ENCODE data around the gene NRN1L. TPM values are rescaled to one million over a fixed set of nuclear protein-coding genes. Genes with fewer than 3 reads are reported as not detected.

The NRN1L gene
- total RNA-seq, 4 donors from 2014 or later, result 2.1 TPM; not detected in 3

DNA sequence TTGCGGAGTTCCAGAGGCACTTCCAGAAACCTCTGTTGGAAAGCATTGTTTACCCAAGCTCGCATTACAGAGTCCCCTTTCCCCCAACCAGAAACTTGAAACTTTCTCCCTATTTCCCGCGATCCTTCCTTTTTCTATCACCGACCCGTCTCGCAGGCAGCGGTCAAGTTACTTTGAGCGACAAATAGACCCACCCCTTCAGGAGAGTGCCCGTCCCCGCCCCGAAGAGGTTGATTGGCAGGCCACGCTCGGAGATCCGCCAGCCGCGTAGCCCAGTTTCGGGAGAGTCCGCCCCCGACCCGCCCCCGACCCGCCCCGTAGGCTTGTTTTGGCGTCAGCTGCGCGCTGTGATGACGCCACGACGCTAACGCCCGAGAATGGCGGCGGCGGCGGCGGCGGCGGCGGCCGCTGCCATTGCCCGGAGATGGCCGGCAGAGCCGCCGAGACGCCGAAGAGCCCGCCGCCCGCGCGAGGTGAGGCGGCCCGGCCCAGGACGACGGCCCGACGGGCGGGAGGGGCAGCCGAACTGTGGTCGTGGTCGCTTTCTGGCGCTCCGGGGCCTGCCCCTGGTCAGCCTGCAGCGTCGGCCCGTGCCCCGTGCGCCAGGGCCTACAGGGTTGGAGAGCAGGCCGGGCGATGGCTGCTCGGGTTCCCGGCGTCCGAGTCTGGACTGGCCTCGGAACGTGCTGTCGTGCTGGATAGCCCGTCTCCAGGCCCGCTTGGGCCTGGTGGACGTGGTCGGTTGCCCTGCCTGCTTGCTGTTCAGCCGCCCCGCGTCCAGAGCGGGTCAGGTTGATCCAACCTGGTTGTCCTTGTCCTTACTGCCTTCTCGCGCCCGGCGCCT, 8.4 kb downstream of the NRN1L start, which contains the start of gene PSKH1:
TSS of gene PSKH1 (plus strand) at position 356 of the 844 bp plus-strand sequence. CDS start 15,496 bp downstream, outside the sequence.
- intact Hi-C loops (cut with DNase I; ENCODE audit: low total_unique reads), result no loop called here
- Histone ChIP-seq H3K4me1 (peaks cover 0 to 11% of the 10 kb centered on the region in 2 donors), H3K27ac (peak within 1 kb of the TSS; percentile 88 to 94), H3K4me3 (peak within 1 kb of the TSS; percentile 93 to 94), H3K9me3 (no peaks in the 10 kb centered on the region), H3K36me3 (no peaks in the 10 kb centered on the region), H3K27me3 (no peaks in the 10 kb centered on the region)
- peak; percentile 74 to 93 for TF ChIP-seq POLR2A (IDR thresholded peaks at IDR 0.05)
- TF ChIP-seq, protein P1, sequence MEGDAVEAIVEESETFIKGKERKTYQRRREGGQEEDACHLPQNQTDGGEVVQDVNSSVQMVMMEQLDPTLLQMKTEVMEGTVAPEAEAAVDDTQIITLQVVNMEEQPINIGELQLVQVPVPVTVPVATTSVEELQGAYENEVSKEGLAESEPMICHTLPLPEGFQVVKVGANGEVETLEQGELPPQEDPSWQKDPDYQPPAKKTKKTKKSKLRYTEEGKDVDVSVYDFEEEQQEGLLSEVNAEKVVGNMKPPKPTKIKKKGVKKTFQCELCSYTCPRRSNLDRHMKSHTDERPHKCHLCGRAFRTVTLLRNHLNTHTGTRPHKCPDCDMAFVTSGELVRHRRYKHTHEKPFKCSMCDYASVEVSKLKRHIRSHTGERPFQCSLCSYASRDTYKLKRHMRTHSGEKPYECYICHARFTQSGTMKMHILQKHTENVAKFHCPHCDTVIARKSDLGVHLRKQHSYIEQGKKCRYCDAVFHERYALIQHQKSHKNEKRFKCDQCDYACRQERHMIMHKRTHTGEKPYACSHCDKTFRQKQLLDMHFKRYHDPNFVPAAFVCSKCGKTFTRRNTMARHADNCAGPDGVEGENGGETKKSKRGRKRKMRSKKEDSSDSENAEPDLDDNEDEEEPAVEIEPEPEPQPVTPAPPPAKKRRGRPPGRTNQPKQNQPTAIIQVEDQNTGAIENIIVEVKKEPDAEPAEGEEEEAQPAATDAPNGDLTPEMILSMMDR (IDR thresholded peaks at IDR 0.05), result peak in 2 of 4 experiments; percentile 2 to 19
- peak; percentile 96 to 97 for DNase-seq

GRCh38 chr16:67893743-67894399, 9.2 kb downstream of the NRN1L start:
- Histone ChIP-seq H3K4me1 (peaks cover 0 to 11% of the 10 kb centered on the region in 2 donors), H3K9me3 (no peaks in the 10 kb centered on the region), H3K27ac (peak overlapping the region; percentile 88 to 94), H3K4me3 (peak overlapping the region; percentile 93 to 94), H3K27me3 (no peaks in the 10 kb centered on the region), H3K36me3 (no peaks in the 10 kb centered on the region)
- intact Hi-C loops (cut with DNase I; ENCODE audit: low total_unique reads), result no loop called here
- TF ChIP-seq, protein P1 (IDR thresholded peaks at IDR 0.05), result no peak
- no peak for TF ChIP-seq POLR2A (IDR thresholded peaks at IDR 0.05)
- no peak for DNase-seq

GRCh38 chr16:67897231-67897630, 12.5 kb downstream of the NRN1L start:
- TF ChIP-seq, protein P1 (IDR thresholded peaks at IDR 0.05), result no peak
- no peak for TF ChIP-seq POLR2A (IDR thresholded peaks at IDR 0.05)
- H3K27ac ChIP-seq, result no peak overlapping the region
- DNase-seq, result no peak

DNA sequence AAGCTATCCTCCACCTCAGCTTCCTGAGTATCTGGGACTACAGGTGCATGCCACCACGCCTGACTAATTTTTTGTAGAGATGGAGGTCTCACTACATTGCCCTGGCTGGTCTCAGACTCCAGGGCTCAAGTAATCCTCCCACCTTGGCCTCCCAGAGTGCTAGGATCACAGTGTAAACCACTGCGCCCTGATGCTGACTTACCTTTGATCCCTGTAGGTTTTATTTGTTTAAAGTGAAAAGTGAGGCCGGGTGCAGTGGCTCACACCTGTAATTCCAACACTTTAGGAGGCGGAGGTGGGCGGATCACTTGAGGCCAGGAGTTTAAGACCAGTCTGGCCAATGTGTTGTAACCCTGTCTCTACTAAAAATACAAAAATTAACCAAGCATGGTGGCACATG, 17.0 kb downstream of the NRN1L start:
- no peaks in the 10 kb centered on the region for H3K36me3 ChIP-seq
- no peak for DNase-seq
- intact Hi-C loops (cut with DNase I; ENCODE audit: low total_unique reads), result no loop called here
- TF ChIP-seq, protein P1 (IDR thresholded peaks at IDR 0.05), result no peak
- TF ChIP-seq POLR2A (IDR thresholded peaks at IDR 0.05), result no peak
- no peaks in the 10 kb centered on the region for H3K27me3 ChIP-seq
- no peaks in the 10 kb centered on the region for H3K9me3 ChIP-seq
- no peaks in the 10 kb centered on the region for H3K4me1 ChIP-seq
- H3K4me3 ChIP-seq, result no peak overlapping the region
- H3K27ac ChIP-seq, result no peak overlapping the region

More at GRCh38 chr16:67897231-67897630, 12.5 kb downstream of the NRN1L start:
- no peak overlapping the region for H3K4me3 ChIP-seq
- H3K27me3 ChIP-seq, result no peaks in the 10 kb centered on the region
- H3K9me3 ChIP-seq, result no peaks in the 10 kb centered on the region
- intact Hi-C loops (cut with DNase I; ENCODE audit: low total_unique reads), result no loop called here
- H3K36me3 ChIP-seq, result no peaks in the 10 kb centered on the region
- H3K4me1 ChIP-seq, result peaks cover 0 to 11% of the 10 kb centered on the region in 2 donors

GRCh38 chr16:67902831-67903230, 18.1 kb downstream of the NRN1L start:
- TF ChIP-seq, protein P1 (IDR thresholded peaks at IDR 0.05), result no peak
- no peak for TF ChIP-seq POLR2A (IDR thresholded peaks at IDR 0.05)
- Histone ChIP-seq H3K4me3 (no peak overlapping the region), H3K9me3 (no peaks in the 10 kb centered on the region), H3K4me1 (no peaks in the 10 kb centered on the region), H3K27ac (no peak overlapping the region), H3K36me3 (no peaks in the 10 kb centered on the region), H3K27me3 (no peaks in the 10 kb centered on the region)
- intact Hi-C loops (cut with DNase I; ENCODE audit: low total_unique reads), result no loop called here
- no peak for DNase-seq
